DMS53 treated with DMSO at 0.1 percent for 48 hours (cell line): Measurements from ENCODE around the gene RBM8A.

Experiments used
- DNase-seq: peaks from one replicate; lab custom pipeline; 2025; ENCODE audit not compliant: unreplicated experiment; lab: John Stamatoyannopoulos, UW

Gene RBM8A

GRCh38 chr1:145884675-145885074, 42.6 kb downstream of the RBM8A start:
- no peak for DNase-seq

- DNase-seq = no peak
Measured at GRCh38 chr1:145879775-145880174, 47.5 kb downstream of the RBM8A start.

- no peak for DNase-seq
Measured at GRCh38 chr1:145878724-145879123, 48.6 kb downstream of the RBM8A start.

GRCh38 chr1:145877923-145878486, 49.3 kb downstream of the RBM8A start:
- DNase-seq = no peak

- DNase-seq = no peak
Measured at GRCh38 chr1:145874646-145875045, 52.6 kb downstream of the RBM8A start.

GRCh38 chr1:145871994-145872924, 55.0 kb downstream of the RBM8A start:
- no peak for DNase-seq
